HG03280 (cell line): Measurements from ENCODE around the gene ATXN1.

Source experiments
- ATAC-seq: cut with Tn5 transposase; IDR thresholded peaks from one replicate; pipeline ENCODE4 v1.9.1; 2021; ENCODE audit warnings: mild to moderate bottlenecking, moderate library complexity; ENCODE audit not compliant: unreplicated experiment

ATXN1 gene

DNA sequence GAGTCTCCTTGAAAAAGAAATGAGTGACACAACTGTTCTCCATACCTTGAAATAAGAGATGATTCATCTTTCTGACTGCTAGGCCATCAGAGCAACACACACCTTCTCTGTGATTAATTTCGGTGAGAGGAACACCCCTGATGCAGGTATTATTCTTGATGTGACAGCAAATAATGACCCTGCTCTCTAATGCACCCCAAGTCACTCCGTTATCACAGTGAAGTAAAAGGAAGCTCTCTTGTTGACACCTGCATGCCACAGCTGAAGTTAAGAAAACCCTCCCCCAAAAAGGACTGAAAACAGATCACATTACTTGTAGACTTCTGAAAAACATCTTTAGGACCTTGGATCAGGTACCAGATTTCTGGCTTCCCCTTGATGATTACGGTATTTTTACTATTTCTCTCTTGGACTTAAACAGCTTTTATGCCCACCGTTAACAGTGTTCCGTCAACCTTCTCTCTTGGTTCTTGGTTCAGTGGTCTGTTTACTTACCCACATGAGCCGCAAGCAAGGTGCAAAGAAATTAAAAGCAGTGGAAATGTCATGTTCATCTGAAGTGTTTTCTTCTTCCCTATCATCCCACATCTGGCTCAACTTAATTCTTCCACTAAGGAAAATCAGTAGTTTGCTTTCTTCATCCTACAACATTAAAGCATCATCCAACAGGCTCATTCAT is 273.1 kb downstream of the ATXN1 start:
- no peak for ATAC-seq

GRCh38 chr6:16486661-16487060 is 274.6 kb downstream of the ATXN1 start:
- no peak for ATAC-seq

GRCh38 chr6:16483315-16483875 is 277.9 kb downstream of the ATXN1 start:
- no peak for ATAC-seq

DNA sequence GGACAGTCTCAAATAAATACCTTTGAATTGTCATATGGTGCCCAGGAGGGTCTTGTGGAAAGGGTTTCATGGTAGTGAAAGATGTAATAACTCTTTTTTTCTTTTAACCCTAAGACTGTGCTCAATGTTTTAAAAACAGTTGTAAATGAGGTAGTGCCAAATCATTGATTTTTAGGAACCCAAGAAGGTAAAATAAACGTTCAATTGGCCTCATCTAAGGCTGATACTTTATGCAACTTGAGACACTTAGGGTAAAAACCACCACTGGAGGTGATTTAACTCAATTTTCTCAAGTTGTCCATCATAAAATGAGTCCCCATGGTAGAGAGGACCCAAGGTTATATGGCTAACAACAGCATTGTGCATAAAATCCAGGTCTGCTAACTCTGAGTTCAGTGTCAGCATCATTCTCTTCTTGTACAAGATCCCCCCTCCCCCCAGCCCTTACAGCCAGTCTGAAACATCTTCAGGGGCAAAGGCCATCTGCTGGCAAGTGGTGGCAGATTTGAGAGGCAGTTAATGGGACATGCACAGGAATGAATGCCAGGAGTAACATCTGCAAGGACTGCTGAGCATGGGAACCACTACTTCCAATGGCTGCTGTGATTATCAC is 278.5 kb downstream of the ATXN1 start:
- ATAC-seq: no peak

DNA sequence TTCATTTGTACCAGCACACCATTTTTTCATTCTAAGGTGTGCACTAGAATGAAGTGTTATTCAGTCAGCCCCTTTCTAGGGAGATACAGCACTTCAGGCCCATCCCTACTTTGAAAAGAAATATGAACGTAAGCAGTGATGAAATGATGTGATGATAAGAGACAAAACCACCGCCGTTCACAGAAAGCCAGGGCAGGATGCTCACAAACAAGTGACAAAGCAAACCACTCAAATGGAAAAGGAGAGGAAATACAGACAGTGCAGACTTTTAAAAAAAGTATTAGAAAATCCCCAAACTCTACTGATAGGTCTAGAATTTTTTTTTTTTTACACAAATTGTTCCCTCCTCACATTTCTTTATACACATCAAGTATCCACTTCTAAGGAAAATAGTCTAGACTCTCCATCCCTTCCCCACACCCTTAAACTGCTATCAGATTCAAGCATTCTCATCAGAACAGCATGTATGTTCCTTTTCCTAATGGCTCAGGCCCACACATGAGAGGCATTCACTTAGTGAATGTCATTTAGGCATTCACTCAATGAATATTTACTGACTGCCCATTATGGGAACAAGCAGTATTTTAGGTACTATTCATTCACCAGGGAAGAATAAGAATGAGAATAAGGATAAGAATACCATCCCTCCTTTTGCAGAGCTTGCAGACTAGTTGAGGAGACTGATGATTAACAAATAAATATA is 279.4 kb downstream of the ATXN1 start:
- no peak for ATAC-seq

DNA sequence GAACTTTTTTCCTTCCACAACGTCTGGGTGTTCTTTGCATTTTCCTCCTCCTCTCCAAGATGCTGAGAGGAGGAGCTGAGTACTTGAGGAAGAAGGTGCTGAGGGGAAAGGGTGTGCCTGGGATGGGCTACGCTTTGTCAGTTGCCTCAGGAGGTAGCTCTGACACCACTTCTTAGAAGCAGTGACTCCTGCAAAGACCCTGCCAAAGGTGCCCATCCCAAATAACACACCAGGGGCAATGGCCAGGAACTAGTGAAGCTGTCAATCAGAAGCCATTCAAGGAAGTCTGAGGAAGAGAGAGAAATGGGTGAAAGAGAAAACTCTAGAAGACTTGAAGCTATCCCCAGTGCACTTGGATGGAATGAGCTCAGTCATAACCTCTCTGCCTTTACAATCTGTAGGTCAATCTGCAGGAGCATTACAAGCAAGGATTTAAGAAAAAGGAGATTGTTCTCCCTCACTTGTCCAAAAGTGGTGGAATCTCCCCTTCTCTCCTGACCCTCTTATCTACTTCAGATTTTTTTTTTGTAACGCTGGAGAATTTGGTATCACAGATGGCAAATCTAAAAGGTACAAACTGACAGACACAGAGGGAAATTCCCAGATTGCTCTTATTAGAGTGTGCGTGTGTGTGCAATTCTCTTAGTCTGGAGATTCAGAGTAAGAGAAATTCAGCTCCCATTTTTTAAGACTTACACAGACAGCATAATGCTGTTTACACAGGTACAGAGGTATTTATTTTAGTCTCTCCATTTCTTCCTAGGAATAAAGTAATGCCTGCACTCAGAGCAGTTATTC is 280.3 kb downstream of the ATXN1 start:
- no peak for ATAC-seq

DNA sequence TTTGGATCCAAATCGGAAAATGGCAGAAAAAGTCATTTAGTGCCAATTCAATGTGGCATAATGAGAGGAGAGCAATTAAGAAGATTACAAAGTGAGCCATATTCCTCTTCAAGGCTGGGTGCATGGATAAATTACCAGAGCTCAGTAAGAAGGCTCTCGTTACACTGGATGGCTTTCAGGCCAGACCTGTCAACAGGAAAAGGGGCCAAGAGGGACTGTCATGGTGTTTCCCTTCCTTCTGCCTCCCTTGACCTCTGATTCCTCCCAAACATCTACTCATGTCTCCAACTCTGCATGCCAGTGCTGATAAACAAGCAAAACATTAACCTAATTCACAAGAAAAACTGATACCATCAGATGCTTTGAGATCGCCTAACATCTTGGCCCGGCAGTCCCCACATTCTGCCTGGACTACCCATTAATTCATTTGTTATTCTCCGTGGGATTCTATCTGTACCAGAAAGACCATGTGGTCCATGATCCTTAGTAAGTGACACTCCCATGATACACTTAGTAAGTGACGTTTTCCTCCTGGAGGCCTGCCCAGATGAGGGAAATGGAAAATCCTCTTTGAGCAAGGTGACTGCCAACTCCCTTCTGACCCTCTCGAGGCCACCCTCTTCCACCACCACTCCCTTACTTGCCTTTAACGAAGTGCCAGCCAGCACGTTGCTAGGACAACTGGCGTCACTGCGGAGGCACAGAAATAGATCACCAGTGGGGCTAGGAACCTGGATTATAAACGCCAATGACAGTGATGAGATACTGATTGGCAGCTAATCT is 283.7 kb downstream of the ATXN1 start:
- no peak for ATAC-seq

GRCh38 chr6:16476861-16477260 is 284.4 kb downstream of the ATXN1 start:
- no peak for ATAC-seq

- no peak for ATAC-seq
These were observed 285.8 kb downstream of the ATXN1 start for GRCh38 chr6:16475494-16475781.

- no peak for ATAC-seq
These were observed 286.3 kb downstream of the ATXN1 start for GRCh38 chr6:16474772-16475493.

DNA sequence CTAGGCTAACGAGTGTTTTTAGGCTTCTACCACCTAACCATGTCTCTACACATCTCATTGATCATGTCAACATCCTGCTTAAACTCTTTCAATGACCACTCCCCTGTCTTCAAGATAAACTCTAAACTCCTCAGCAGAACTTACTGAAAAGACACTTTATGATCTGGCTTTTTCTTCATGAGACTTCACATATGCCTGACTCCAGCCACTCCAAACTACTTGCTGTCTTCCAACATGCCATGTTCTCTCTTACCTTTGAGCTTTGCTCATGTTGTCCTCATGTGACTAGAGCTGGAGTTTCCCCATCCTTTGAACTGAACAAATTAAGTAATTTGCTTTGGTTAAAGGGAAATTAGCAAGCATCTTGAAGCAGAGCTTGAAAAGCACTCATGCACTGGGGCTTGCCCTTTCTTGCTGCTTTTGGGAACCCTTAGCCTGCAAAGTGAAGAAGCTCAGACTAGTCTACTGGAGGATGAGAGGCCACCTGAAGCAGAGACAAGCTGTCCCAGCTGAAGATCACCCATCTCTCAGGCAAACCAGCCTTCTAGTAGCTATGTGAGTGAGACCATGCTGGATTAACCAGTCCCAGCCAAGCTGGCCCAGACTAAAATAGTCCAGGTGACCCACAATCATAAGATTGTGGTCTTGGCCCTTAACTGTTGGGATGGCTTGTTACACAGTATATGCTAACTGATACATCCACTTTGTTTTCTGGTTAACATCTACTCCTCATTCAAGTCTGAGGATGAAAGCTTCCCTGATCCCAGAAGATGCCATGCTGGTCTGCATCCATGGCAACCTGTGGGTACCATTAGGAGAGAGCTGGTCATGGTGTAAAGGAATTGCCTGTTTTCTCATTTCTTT is 287.1 kb downstream of the ATXN1 start:
- ATAC-seq: no peak

DNA sequence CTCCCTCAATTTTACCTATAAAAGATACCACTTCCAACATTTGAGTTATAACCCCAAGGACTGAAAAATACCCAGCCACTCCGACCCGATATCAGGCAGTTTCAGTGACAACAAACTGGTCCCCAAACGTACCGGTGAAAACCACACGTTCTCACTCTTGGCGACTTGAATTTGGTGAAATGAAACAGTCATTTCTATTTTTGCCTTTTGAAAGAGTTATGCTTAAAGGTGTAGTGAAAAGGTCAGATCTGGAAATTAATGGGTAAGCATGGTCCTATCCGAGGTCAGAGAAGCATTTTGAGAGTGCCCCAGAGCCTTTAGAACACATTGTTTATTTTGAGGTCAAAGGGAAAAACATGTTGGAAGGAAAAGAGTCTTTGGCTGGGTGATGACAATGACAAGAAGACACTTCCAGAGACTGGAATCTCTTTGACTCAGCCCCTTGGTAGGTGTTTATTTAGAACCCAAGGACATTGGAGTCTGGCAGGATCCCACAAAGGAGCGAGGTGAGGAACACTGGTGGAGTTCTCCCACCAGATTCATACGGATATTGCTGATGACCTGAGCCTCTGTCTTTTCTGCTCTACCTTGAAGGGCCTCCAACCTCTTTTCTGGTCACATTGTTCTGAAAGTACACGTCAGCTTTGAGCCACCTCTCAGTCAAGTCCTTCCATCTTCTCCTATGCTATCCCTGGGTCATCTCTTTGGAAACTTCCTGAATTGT is 287.9 kb downstream of the ATXN1 start:
- peak; percentile 52 for ATAC-seq

- no peak for ATAC-seq
These were observed 288.8 kb downstream of the ATXN1 start for GRCh38 chr6:16472349-16473069.

- no peak for ATAC-seq
These were observed 289.4 kb downstream of the ATXN1 start for GRCh38 chr6:16471910-16472297.

DNA sequence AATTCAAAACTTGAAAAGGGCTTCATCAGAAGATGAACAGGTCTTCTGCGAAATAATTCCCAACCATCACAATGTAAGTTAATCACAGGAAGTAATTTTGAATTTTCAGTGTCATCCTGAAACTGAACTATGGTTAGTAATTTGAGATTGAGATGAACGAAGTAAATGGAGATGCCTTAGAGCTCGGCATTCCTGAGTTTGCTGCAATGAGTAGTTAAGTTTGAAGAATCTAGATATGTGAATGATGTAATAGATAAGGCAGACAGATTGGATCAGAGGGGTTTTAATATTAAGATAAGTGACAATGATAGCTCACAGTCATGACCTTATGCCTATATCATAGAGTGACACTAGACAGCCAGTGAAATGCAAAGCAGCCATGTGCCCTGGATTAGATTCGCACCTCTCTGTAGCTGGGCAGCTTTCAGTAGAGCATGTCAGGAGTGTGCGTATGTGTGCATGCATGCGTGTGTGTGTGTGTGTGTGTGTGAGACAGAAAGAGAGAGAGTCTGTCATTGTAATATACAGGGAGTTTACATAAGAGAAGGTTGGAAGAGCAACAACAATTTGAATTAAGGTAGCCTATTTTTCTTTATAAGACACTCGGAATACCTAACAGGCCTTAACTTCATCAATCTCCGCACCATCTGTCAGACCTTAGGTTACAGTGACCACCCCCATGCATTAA is 289.9 kb downstream of the ATXN1 start:
- ATAC-seq: peak; percentile 59

- ATAC-seq: no peak
These were observed 290.6 kb downstream of the ATXN1 start for GRCh38 chr6:16470502-16471221.
